Naive thymus-derived CD4-positive, alpha-beta T cell (primary cell): ENCODE data around the gene LENG8. TPM values are rescaled to one million over a fixed set of nuclear protein-coding genes. Genes with fewer than 3 reads are reported as not detected.
A peak's percentile ranks its signal among the peaks of the same experiment; 100 is the strongest.
"Not testable (repeated sequence)": the region's sequence is repeated elsewhere in the genome, so short reads cannot be mapped to it uniquely, and the experiment has no call there.

Experiments used
- ATAC-seq: fragments of 150-1000 bp; cut with Tn5 transposase; 2 replicates; pipeline ENCODE4 v1.10.0; 2021; ENCODE audit warnings: mild to moderate bottlenecking, moderate library complexity
- CTCF ChIA-PET: fragments of 350-600 bp; sonication (Branson Sonifier 250); formaldehyde crosslinking; loops from one replicate; lab custom pipeline; 2021; ENCODE audit warnings: antibody characterized with exemption; lab: Charles Lee
- POLR2A ChIA-PET: fragments of 350-600 bp; sonication (Branson Sonifier 250); formaldehyde crosslinking; loops from one replicate; lab custom pipeline; 2021; ENCODE audit warnings: antibody characterized with exemption, inconsistent platforms; lab: Charles Lee
- DNase-seq, 9 donors: peaks; one replicate each; pipeline versions ENCODE4 v3.0.0 to v3.0.0-alpha.2; 2020 to 2022; ENCODE audit warnings: mixed read lengths in 1 of 9
- H3K27ac ChIP-seq: one replicate; pipeline ENCODE4 v1.7.0; 2013; ENCODE audit warnings: mild to moderate bottlenecking, low read depth, low read length, moderate library complexity
- H3K27me3 ChIP-seq, 2 donors: one replicate each; pipeline ENCODE4 v1.7.0; 2013; ENCODE audit warnings: low read length in 2 of 2, mild to moderate bottlenecking in 2 of 2, moderate library complexity in 2 of 2; ENCODE audit not compliant: control insufficient read depth in 2 of 2, insufficient read depth in 2 of 2
- H3K36me3 ChIP-seq, 3 experiments: 1 replicate in 2 of 3; 2 replicates in 1 of 3; pipeline ENCODE4 v1.7.0; 2013; ENCODE audit warnings: low read length in 3 of 3, mild to moderate bottlenecking in 3 of 3, moderate library complexity in 1 of 3; ENCODE audit not compliant: insufficient read depth in 3 of 3, control insufficient read depth in 2 of 3
- H3K4me1 ChIP-seq, 2 donors: one replicate each; pipeline ENCODE4 v1.7.0; 2013; ENCODE audit warnings: low read length in 2 of 2, mild to moderate bottlenecking in 2 of 2, moderate library complexity in 1 of 2; ENCODE audit not compliant: control insufficient read depth in 2 of 2, insufficient read depth in 2 of 2
- H3K4me3 ChIP-seq: 2 replicates; pipeline ENCODE4 v1.7.0; 2013; ENCODE audit warnings: mild to moderate bottlenecking, low read length
- H3K9me3 ChIP-seq, 3 experiments: 1 replicate in 2 of 3; 2 replicates in 1 of 3; pipeline ENCODE4 v1.7.0; 2013; ENCODE audit warnings: low read length in 3 of 3; ENCODE audit not compliant: control insufficient read depth in 2 of 3
- H3K27ac Mint-ChIP-seq, 9 donors: one replicate each; pipeline ENCODE4 v1.8.0; 2020 to 2022; ENCODE audit warnings: mixed read lengths in 9 of 9, mild to moderate bottlenecking in 8 of 9, moderate library complexity in 5 of 9, inconsistent platforms in 2 of 9
- H3K27me3 Mint-ChIP-seq, 5 donors: one replicate each; pipeline ENCODE4 v1.8.0; 2021 to 2022; ENCODE audit warnings: mixed read lengths in 5 of 5, mild to moderate bottlenecking in 1 of 5
- H3K36me3 Mint-ChIP-seq, 5 donors: one replicate each; pipeline ENCODE4 v1.8.0; 2020 to 2022; ENCODE audit warnings: mixed read lengths in 5 of 5, mild to moderate bottlenecking in 3 of 5, inconsistent platforms in 1 of 5
- H3K4me1 Mint-ChIP-seq, 7 donors: one replicate each; pipeline ENCODE4 v1.8.0; 2020 to 2022; ENCODE audit warnings: mixed read lengths in 7 of 7, mild to moderate bottlenecking in 3 of 7, inconsistent platforms in 1 of 7
- H3K4me3 Mint-ChIP-seq, 10 donors: one replicate each; pipeline ENCODE4 v1.8.0; 2020 to 2022; ENCODE audit warnings: mild to moderate bottlenecking in 10 of 10, mixed read lengths in 10 of 10, moderate library complexity in 6 of 10, inconsistent platforms in 2 of 10
- H3K9me3 Mint-ChIP-seq, 11 donors: one replicate each; pipeline ENCODE4 v1.8.0; 2020 to 2022; ENCODE audit warnings: mixed read lengths in 11 of 11, mild to moderate bottlenecking in 4 of 11, inconsistent platforms in 1 of 11, moderate library complexity in 1 of 11
- intact Hi-C, 2 donors: fragments of 100-400 bp; cut with micrococcal nuclease; formaldehyde crosslinking; loops; one replicate each; pipeline ENCODE4 v1.15.1; 2023
- polyA plus RNA-seq, 2 donors: library from polyadenylated mRNA; unstranded; fragments of 300-500 nt; fragmentation: Illumina TruSeq; gene quantifications; one replicate each; pipeline ENCODE4 v1.2.3, GENCODE V29; 2021
- total RNA-seq, 6 experiments: library from RNA in 5 of 6; stranded (reverse) in 5 of 6; gene quantifications; 1 replicate in 5 of 6; 2 replicates in 1 of 6; pipeline ENCODE4 v1.2.3 and lab custom pipeline; 2021 to 2026

The LENG8 gene
- total and polyA plus RNA-seq, 7 experiments from 2014 or later: 6.2 to 685 (median 503) TPM

GRCh38 chr19:54436031-54436523 lies 12.9 kb upstream of the LENG8 start:
- no peak for ATAC-seq
- DNase-seq: peak in 1 of 9 donors; percentile 7
- peaks cover 0 to 3% (median 0%) of the 10 kb centered on the region in 3 experiments for H3K36me3 ChIP-seq
- ChIA-PET CTCF (no interaction called here), POLR2A (interaction anchor here (6.5 kb wide), 1 partner anchor 12 kb away, joined by 39 read pairs; the partner anchor contains the start of gene LENG8)
- no peaks in the 10 kb centered on the region for H3K27me3 ChIP-seq
- H3K9me3 ChIP-seq: no peaks in the 10 kb centered on the region
- H3K27ac ChIP-seq: no peak overlapping the region
- peaks cover 0 to 6% of the 10 kb centered on the region in 2 donors for H3K4me1 ChIP-seq
- no peaks in the 10 kb centered on the region for H3K9me3 Mint-ChIP-seq
- peak overlapping the region in 2 of 9 donors; percentile 14 to 61 for H3K27ac Mint-ChIP-seq
- H3K4me3 Mint-ChIP-seq: no peak overlapping the region
- peaks cover 0 to 3% (median 0%) of the 10 kb centered on the region in 5 donors for H3K27me3 Mint-ChIP-seq
- H3K4me3 ChIP-seq: no peak overlapping the region
- intact Hi-C loops: loop anchor here in 1 of 2 donors (5.0 kb wide), 1 partner anchor 109 kb away; no protein-coding TSS in a partner anchor
- H3K36me3 Mint-ChIP-seq: peaks cover 0 to 4% (median 0%) of the 10 kb centered on the region in 5 donors
- H3K4me1 Mint-ChIP-seq: peaks cover 17 to 41% (median 32%) of the 10 kb centered on the region in 7 donors

- Histone ChIP-seq H3K36me3 (peaks cover 0 to 3% (median 0%) of the 10 kb centered on the region in 3 experiments), H3K4me3 (no peak overlapping the region), H3K9me3 (no peaks in the 10 kb centered on the region), H3K27ac (no peak overlapping the region), H3K27me3 (no peaks in the 10 kb centered on the region), H3K4me1 (peaks cover 0 to 6% of the 10 kb centered on the region in 2 donors)
- ATAC-seq (no peak), DNase-seq (peak in 1 of 9 donors; percentile 1)
- ChIA-PET POLR2A (interaction anchor here (6.5 kb wide), 1 partner anchor 12 kb away, joined by 39 read pairs; the partner anchor contains the start of gene LENG8), CTCF (no interaction called here)
- Mint-ChIP-seq H3K27ac (peak overlapping the region in 5 of 9 donors; percentile 14 to 78 (median 26)), H3K36me3 (peaks cover 0 to 4% (median 0%) of the 10 kb centered on the region in 5 donors), H3K9me3 (no peaks in the 10 kb centered on the region), H3K4me1 (peaks cover 13 to 39% (median 28%) of the 10 kb centered on the region in 7 donors), H3K27me3 (no peaks in the 10 kb centered on the region), H3K4me3 (no peak overlapping the region)
- intact Hi-C loops: loop anchor here in 1 of 2 donors (5.0 kb wide), 1 partner anchor 109 kb away; no protein-coding TSS in a partner anchor
These were observed 12.3 kb upstream of the LENG8 start for GRCh38 chr19:54436628-54437252.

DNA sequence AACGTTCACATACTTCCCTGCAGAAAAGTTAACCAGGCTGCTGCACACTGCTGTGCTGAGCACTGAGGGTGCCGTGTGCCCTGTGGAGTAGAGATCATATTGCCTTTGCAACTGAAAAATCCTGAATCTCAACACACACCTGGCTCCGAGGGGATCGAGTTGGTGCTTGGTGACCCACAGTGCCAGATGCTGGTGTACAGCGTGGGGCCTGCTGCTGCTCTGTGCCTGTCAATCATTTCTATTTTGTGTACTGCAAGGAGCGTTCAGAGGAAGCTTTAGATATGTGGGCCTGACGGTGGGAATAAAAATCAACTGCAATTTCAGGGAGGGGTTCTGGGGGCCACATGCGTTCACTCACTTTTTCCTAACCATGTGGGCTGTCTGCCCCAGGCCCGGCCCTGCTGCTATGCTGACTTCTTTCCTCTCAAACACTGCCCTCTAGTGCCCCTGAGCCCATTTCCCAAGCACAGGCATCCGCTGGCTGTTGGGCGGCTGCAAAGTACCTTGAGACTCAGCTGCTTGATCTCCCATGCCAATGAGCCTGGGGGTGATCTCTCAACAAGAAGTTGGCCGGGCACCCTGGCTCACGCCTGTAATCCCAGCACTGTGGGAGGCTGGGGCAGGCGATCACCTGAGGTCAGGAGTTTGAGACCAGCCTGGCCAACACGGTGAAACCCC lies 9.7 kb upstream of the LENG8 start:
- H3K27me3 ChIP-seq: no peaks in the 10 kb centered on the region
- peaks cover 0 to 5% of the 10 kb centered on the region in 2 donors for H3K4me1 ChIP-seq
- H3K9me3 ChIP-seq: no peaks in the 10 kb centered on the region
- no peak overlapping the region for H3K27ac ChIP-seq
- H3K9me3 Mint-ChIP-seq: no peaks in the 10 kb centered on the region
- peaks cover 4 to 10% (median 8%) of the 10 kb centered on the region in 5 donors for H3K36me3 Mint-ChIP-seq
- ChIA-PET CTCF (no interaction called here), POLR2A (interaction anchor here (1.0 to 6.5 kb wide), 3 partner anchors 9 to 19 kb away, joined by 3 to 39 read pairs (median 3); partner anchors contain the start of gene LENG8)
- no peak overlapping the region for H3K4me3 ChIP-seq
- ATAC-seq (peak; percentile 62), DNase-seq (no peak)
- H3K36me3 ChIP-seq: peaks cover 0 to 3% (median 0%) of the 10 kb centered on the region in 3 experiments
- H3K4me3 Mint-ChIP-seq: no peak overlapping the region
- intact Hi-C loops: loop anchor here in 1 of 2 donors (5.0 kb wide), 1 partner anchor 112 kb away; no protein-coding TSS in a partner anchor
- peak overlapping the region in 2 of 9 donors; percentile 42 to 59 for H3K27ac Mint-ChIP-seq
- peaks cover 15 to 41% (median 23%) of the 10 kb centered on the region in 7 donors for H3K4me1 Mint-ChIP-seq
- no peaks in the 10 kb centered on the region for H3K27me3 Mint-ChIP-seq

GRCh38 chr19:54440641-54441040 lies 8.4 kb upstream of the LENG8 start:
- intact Hi-C loops: no loop called here
- H3K9me3 Mint-ChIP-seq: no peaks in the 10 kb centered on the region
- H3K27me3 ChIP-seq: no peaks in the 10 kb centered on the region
- peaks cover 4 to 13% (median 8%) of the 10 kb centered on the region in 5 donors for H3K36me3 Mint-ChIP-seq
- no peak overlapping the region for H3K4me3 ChIP-seq
- POLR2A ChIA-PET: interaction anchor here (0.8 to 6.5 kb wide), 2 partner anchors 8 to 14 kb away, joined by 3 to 39 read pairs; partner anchors contain the start of gene LENG8
- H3K9me3 ChIP-seq: no peaks in the 10 kb centered on the region
- peaks cover 0 to 12% (median 3%) of the 10 kb centered on the region in 3 experiments for H3K36me3 ChIP-seq
- no peak overlapping the region for H3K4me3 Mint-ChIP-seq
- H3K27me3 Mint-ChIP-seq: no peaks in the 10 kb centered on the region
- H3K4me1 Mint-ChIP-seq: peaks cover 7 to 32% (median 15%) of the 10 kb centered on the region in 7 donors
- no peaks in the 10 kb centered on the region for H3K4me1 ChIP-seq
- peak overlapping the region in 2 of 9 donors; percentile 19 to 51 for H3K27ac Mint-ChIP-seq
- no peak overlapping the region for H3K27ac ChIP-seq
- CTCF ChIA-PET: no interaction called here
- DNase-seq (no peak), ATAC-seq (no peak)

- CTCF ChIA-PET: no interaction called here
- Mint-ChIP-seq H3K9me3 (peaks cover 0 to 8% (median 0%) of the 10 kb centered on the region in 11 donors), H3K27me3 (peaks cover 0 to 3% (median 0%) of the 10 kb centered on the region in 5 donors), H3K27ac (peak overlapping the region in 1 of 9 donors; percentile 62), H3K4me1 (peaks cover 18 to 38% (median 28%) of the 10 kb centered on the region in 7 donors), H3K4me3 (no peak overlapping the region), H3K36me3 (peaks cover 8 to 18% (median 10%) of the 10 kb centered on the region in 5 donors)
- no peak for ATAC-seq
- intact Hi-C loops: loop anchor here in 1 of 2 donors (5.0 kb wide), 4 partner anchors 57 to 1342 kb away; partner anchors contain the start of genes PRPF31, TFPT and ZNF160
- POLR2A ChIA-PET: interaction anchor here (0.6 kb wide), 1 partner anchor 11 kb away, joined by 3 read pairs; no protein-coding TSS in a partner anchor
- Histone ChIP-seq H3K27me3 (no peaks in the 10 kb centered on the region), H3K4me3 (no peak overlapping the region), H3K4me1 (peaks cover 1 to 15% of the 10 kb centered on the region in 2 donors), H3K27ac (no peak overlapping the region), H3K36me3 (peaks cover 0 to 21% (median 5%) of the 10 kb centered on the region in 3 experiments), H3K9me3 (no peaks in the 10 kb centered on the region)
- DNase-seq: no peak
These were observed 4.3 kb upstream of the LENG8 start for GRCh38 chr19:54444737-54445136.

GRCh38 chr19:54446349-54446748 lies 2.6 kb upstream of the LENG8 start:
- H3K27me3 Mint-ChIP-seq, H3K4me3 Mint-ChIP-seq, H3K4me3 ChIP-seq, CTCF ChIA-PET, H3K9me3 ChIP-seq, ATAC-seq, POLR2A ChIA-PET, H3K27me3 ChIP-seq, H3K27ac Mint-ChIP-seq, H3K27ac ChIP-seq, DNase-seq: not testable (repeated sequence)
- Histone ChIP-seq H3K36me3 (peaks cover 3 to 28% (median 5%) of the 10 kb centered on the region in 3 experiments), H3K4me1 (peaks cover 17 to 31% of the 10 kb centered on the region in 2 donors)
- intact Hi-C loops: loop anchor here in 1 of 2 donors (5.0 kb wide), 4 partner anchors 59 to 1344 kb away; partner anchors contain the start of genes PRPF31, TFPT and ZNF160
- Mint-ChIP-seq H3K4me1 (peaks cover 35 to 50% (median 44%) of the 10 kb centered on the region in 7 donors), H3K9me3 (peaks cover 0 to 13% (median 0%) of the 10 kb centered on the region in 11 donors), H3K36me3 (peaks cover 8 to 26% (median 17%) of the 10 kb centered on the region in 5 donors)
